ENCODE results near the gene ZC3H14.

DNA sequence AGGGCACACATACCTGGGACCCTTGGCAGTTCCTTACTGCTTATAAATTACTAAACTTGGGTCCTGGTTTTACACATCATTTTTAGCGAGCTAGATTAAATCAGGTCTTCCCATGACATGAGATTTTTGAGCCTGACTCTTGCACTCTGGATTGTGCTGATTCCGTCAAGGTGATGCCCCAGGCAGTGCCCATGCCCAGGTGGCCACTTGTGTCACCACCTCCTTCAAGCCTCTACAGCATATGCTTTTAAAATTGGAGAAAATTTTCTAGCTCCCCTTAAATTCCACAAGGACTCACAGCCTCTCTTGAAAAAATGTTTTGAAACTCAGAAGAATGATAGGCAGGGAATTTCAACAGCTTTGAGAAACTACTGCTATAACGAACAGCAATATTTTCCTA, 17.6 kb upstream of the ZC3H14 start:
- TF ChIP-seq, protein P1, sequence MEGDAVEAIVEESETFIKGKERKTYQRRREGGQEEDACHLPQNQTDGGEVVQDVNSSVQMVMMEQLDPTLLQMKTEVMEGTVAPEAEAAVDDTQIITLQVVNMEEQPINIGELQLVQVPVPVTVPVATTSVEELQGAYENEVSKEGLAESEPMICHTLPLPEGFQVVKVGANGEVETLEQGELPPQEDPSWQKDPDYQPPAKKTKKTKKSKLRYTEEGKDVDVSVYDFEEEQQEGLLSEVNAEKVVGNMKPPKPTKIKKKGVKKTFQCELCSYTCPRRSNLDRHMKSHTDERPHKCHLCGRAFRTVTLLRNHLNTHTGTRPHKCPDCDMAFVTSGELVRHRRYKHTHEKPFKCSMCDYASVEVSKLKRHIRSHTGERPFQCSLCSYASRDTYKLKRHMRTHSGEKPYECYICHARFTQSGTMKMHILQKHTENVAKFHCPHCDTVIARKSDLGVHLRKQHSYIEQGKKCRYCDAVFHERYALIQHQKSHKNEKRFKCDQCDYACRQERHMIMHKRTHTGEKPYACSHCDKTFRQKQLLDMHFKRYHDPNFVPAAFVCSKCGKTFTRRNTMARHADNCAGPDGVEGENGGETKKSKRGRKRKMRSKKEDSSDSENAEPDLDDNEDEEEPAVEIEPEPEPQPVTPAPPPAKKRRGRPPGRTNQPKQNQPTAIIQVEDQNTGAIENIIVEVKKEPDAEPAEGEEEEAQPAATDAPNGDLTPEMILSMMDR (IDR thresholded peaks at IDR 0.05), result no peak
- TF ChIP-seq POLR2A (IDR thresholded peaks at IDR 0.05), result no peak

All from body of pancreas (tissue), 4 donors.